SK-N-SH treated with all-trans-retinoic acid at 6 μM for 48 hours (cell line): Measurements from ENCODE around the gene RS1.
A peak's percentile ranks its signal among the peaks of the same experiment; 100 is the strongest.

ENCODE experiments used
- ATAC-seq: fragments of 200-7000 bp; cut with Tn5 transposase; 3 replicates; pipeline ENCODE4 v1.9.1; 2020; ENCODE audit warnings: mild to moderate bottlenecking, moderate library complexity
- ARNTL ChIP-seq: fragments of 450-650 bp; formaldehyde crosslinking; IDR thresholded peaks from 2 replicates; pipeline ENCODE4 v1.5.0; 2020; ENCODE audit warnings: low read depth, mild to moderate bottlenecking, moderate library complexity, borderline replicate concordance
- BACH2 ChIP-seq: fragments of 250-450 bp; sonication (Bioruptor Pico); IDR thresholded peaks from 2 replicates; pipeline ENCODE4 v1.9.0; 2021; ENCODE audit warnings: mild to moderate bottlenecking, borderline replicate concordance
- CSDC2 ChIP-seq: fragments of 250-450 bp; sonication (Bioruptor Pico); IDR thresholded peaks from 2 replicates; pipeline ENCODE4 v1.5.0; 2020; ENCODE audit warnings: mild to moderate bottlenecking, moderate library complexity
- ESRRG ChIP-seq: fragments of 250-450 bp; sonication (Bioruptor Pico); IDR thresholded peaks from 2 replicates; pipeline ENCODE4 v1.6.1; 2021; ENCODE audit warnings: mild to moderate bottlenecking
- GLIS3 ChIP-seq: fragments of 250-450 bp; sonication (Bioruptor Pico); IDR thresholded peaks from 2 replicates; pipeline ENCODE4 v1.5.0; 2020; ENCODE audit warnings: mild to moderate bottlenecking, moderate library complexity
- ISL1 ChIP-seq: fragments of 250-450 bp; sonication (Bioruptor Pico); IDR thresholded peaks from 2 replicates; pipeline ENCODE4 v2.1.2; 2022; ENCODE audit warnings: mild to moderate bottlenecking, moderate library complexity
- OSR1 ChIP-seq: fragments of 250-450 bp; sonication (Bioruptor Pico); IDR thresholded peaks from 2 replicates; pipeline ENCODE4 v1.8.0; 2022; ENCODE audit warnings: moderate library complexity, mild to moderate bottlenecking, inconsistent platforms
- PPARA ChIP-seq: fragments of 250-450 bp; sonication (Bioruptor Pico); IDR thresholded peaks from 2 replicates; pipeline ENCODE4 v1.5.0; 2020; ENCODE audit warnings: mild to moderate bottlenecking, borderline replicate concordance
- RARB ChIP-seq: fragments of 250-450 bp; sonication (Bioruptor Pico); IDR thresholded peaks from 2 replicates; pipeline ENCODE4 v1.8.0; 2021; ENCODE audit warnings: mild to moderate bottlenecking, moderate library complexity
- SNAI2 ChIP-seq: fragments of 250-450 bp; sonication (Bioruptor Pico); IDR thresholded peaks from 2 replicates; pipeline ENCODE4 v1.5.0; 2020; ENCODE audit warnings: mild to moderate bottlenecking, moderate library complexity
- TCF4 ChIP-seq: fragments of 250-450 bp; sonication (Bioruptor Pico); IDR thresholded peaks from 2 replicates; pipeline ENCODE4 v1.8.0; 2021; ENCODE audit warnings: mild to moderate bottlenecking, moderate library complexity, borderline replicate concordance
- TOX ChIP-seq: fragments of 250-450 bp; sonication (Bioruptor Pico); IDR thresholded peaks from 2 replicates; pipeline ENCODE4 v1.8.0; 2021; ENCODE audit warnings: mild to moderate bottlenecking, moderate library complexity, borderline replicate concordance
- ZC3H10 ChIP-seq: fragments of 250-450 bp; sonication (Bioruptor Pico); IDR thresholded peaks from 2 replicates; pipeline ENCODE4 v1.5.1; 2021; ENCODE audit warnings: mild to moderate bottlenecking, moderate library complexity
- ZFP3 ChIP-seq: fragments of 250-450 bp; sonication (Bioruptor Pico); IDR thresholded peaks from 2 replicates; pipeline ENCODE4 v1.5.0; 2020; ENCODE audit warnings: mild to moderate bottlenecking, moderate library complexity
- ZFP30 ChIP-seq: fragments of 450-650 bp; formaldehyde crosslinking; IDR thresholded peaks from 2 replicates; pipeline ENCODE4 v1.5.0; 2022; ENCODE audit warnings: mild to moderate bottlenecking, moderate library complexity
- ZNF565 ChIP-seq: fragments of 450-650 bp; formaldehyde crosslinking; conservative IDR thresholded peaks from 2 replicates; pipeline ENCODE4 v1.5.0; 2020; ENCODE audit warnings: low read depth, mild to moderate bottlenecking, moderate library complexity
- ZNF70 ChIP-seq: fragments of 450-650 bp; formaldehyde crosslinking; IDR thresholded peaks from 2 replicates; pipeline ENCODE4 v1.5.0; 2020; ENCODE audit warnings: mild to moderate bottlenecking, moderate library complexity
- ZNF8 ChIP-seq: fragments of 450-650 bp; formaldehyde crosslinking; IDR thresholded peaks from 2 replicates; pipeline ENCODE4 v1.5.0; 2020; ENCODE audit warnings: mild to moderate bottlenecking, moderate library complexity
- TF ChIP-seq, protein P1 (sequence below): fragments of 250-450 bp; sonication (Bioruptor Pico); IDR thresholded peaks from 2 replicates; pipeline ENCODE4 v1.8.0; 2020; ENCODE audit warnings: mild to moderate bottlenecking, moderate library complexity, borderline replicate concordance
- TF ChIP-seq, protein P2 (sequence below): fragments of 250-450 bp; sonication (Bioruptor Pico); IDR thresholded peaks from 2 replicates; pipeline ENCODE4 v1.5.0; 2020; ENCODE audit warnings: mild to moderate bottlenecking, moderate library complexity
- TF ChIP-seq, protein P3 (sequence below): fragments of 250-450 bp; sonication (Bioruptor Pico); IDR thresholded peaks from 2 replicates; pipeline ENCODE4 v1.8.0; 2021; ENCODE audit warnings: low read depth, mild to moderate bottlenecking, moderate library complexity, borderline replicate concordance

The RS1 gene

DNA sequence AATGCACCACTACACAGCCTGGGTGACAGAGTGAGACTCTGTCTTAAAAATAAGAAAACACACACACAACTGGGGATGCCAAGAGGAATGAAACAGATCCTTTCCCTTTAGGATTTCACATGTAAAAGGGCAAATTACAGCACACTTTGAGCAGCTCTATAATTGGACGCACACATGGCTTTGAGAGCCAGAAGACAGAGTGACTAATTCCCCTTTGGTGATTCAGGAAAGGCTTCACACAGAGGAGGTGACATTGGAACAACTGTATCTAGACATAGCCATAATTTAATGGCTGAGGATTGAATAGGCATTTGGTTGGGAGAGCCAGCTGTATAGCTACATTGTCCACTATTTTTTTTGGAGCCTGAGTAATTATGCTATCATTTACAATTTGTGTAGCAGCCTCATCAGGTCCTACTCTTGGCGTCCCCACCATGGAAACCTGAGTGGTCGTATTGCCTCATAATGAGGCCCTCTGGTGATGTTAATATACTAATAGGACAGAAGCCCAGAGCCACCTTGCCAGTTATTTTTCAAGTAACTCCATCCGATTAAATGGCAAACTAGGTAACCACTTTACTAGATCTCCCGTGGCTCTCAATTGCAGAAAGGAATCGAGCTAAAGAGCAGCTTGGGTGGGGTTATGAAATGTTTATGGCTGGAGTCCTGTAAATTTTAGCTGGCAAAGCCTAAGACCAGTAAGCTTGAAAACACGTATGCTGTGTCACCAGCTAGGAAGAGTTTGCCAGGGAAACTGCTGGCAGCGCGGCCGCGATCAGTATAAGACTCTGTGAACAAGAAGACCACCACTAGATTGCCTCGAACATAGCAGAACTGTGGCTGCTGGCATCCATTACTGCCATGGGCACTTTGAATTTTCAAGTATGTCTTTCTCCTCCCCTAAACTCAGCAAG lies 27.1 kb upstream of the RS1 start:
- TF ChIP-seq PPARA (CRISPR knock-in tag), result no peak
- ATAC-seq, result no peak

DNA sequence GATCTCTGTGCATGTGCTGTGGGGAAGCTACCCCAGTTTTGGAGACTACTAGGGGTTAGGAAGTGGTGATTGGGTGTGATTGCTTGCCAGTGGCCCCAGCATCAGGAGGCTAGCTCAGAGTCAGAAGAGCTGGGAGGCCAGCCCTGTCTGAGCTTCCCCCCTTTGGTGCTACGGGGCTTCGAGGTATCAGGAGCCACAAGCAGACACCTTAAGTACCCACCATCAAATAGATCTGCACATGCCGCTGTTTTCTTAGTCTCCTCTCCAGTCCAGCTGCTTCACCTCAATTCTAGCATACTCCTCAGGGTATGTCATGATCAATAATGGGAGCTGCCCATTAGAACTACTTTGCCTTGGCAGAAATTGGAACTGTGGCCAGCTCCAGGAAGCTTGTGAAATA lies 24.7 kb upstream of the RS1 start:
- no peak for TF ChIP-seq ZNF8 (CRISPR knock-in tag)
- ATAC-seq, result no peak

DNA sequence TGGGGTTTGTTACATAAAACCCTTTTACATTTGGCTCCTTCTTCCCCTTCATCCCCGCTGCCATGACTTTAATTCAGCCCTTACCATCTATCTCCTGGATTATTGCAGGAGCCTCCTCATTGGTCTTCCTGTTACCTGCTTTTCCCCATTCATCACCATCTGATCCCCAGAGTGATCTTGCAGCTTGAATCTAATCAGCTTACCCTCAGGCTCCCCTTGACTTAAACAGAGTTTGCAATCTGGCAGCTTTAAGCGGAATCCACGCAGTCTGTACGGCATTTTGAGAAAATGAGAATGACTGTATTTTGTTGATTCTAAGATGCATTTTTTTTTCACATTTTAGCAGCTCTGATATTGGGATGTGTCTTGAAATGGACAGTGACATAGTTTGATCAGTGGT lies 20.6 kb upstream of the RS1 start:
- no peak for ATAC-seq
- no peak for TF ChIP-seq ESRRG (CRISPR knock-in tag)
- TF ChIP-seq, protein P1, sequence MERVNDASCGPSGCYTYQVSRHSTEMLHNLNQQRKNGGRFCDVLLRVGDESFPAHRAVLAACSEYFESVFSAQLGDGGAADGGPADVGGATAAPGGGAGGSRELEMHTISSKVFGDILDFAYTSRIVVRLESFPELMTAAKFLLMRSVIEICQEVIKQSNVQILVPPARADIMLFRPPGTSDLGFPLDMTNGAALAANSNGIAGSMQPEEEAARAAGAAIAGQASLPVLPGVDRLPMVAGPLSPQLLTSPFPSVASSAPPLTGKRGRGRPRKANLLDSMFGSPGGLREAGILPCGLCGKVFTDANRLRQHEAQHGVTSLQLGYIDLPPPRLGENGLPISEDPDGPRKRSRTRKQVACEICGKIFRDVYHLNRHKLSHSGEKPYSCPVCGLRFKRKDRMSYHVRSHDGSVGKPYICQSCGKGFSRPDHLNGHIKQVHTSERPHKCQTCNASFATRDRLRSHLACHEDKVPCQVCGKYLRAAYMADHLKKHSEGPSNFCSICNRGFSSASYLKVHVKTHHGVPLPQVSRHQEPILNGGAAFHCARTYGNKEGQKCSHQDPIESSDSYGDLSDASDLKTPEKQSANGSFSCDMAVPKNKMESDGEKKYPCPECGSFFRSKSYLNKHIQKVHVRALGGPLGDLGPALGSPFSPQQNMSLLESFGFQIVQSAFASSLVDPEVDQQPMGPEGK (CRISPR knock-in tag), result no peak
- no peak for TF ChIP-seq OSR1 (CRISPR knock-in tag)
- no peak for TF ChIP-seq ZFP3 (CRISPR knock-in tag)
- TF ChIP-seq, protein P2, sequence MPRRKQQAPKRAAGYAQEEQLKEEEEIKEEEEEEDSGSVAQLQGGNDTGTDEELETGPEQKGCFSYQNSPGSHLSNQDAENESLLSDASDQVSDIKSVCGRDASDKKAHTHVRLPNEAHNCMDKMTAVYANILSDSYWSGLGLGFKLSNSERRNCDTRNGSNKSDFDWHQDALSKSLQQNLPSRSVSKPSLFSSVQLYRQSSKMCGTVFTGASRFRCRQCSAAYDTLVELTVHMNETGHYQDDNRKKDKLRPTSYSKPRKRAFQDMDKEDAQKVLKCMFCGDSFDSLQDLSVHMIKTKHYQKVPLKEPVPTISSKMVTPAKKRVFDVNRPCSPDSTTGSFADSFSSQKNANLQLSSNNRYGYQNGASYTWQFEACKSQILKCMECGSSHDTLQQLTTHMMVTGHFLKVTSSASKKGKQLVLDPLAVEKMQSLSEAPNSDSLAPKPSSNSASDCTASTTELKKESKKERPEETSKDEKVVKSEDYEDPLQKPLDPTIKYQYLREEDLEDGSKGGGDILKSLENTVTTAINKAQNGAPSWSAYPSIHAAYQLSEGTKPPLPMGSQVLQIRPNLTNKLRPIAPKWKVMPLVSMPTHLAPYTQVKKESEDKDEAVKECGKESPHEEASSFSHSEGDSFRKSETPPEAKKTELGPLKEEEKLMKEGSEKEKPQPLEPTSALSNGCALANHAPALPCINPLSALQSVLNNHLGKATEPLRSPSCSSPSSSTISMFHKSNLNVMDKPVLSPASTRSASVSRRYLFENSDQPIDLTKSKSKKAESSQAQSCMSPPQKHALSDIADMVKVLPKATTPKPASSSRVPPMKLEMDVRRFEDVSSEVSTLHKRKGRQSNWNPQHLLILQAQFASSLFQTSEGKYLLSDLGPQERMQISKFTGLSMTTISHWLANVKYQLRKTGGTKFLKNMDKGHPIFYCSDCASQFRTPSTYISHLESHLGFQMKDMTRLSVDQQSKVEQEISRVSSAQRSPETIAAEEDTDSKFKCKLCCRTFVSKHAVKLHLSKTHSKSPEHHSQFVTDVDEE (CRISPR knock-in tag), result no peak
- no peak for TF ChIP-seq ZNF565

DNA sequence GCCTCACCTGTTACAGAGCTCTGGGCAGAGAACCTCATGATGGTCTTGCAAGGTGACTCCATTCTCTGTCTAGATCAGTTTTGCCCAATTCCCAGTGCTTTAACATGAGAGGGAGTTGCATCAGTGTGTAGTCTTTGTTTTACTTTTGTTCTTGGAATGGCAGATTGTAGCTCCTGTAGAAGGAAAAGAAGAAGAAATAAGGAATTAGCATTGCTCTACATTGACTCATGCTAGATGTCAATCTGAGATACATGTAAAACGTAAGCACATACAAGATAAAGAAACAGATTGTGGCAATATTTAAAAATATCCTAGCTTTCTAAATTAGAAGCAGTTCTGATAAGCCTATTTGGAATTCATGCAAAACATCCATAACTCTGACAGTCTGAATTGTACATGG lies 19.5 kb upstream of the RS1 start:
- peak; percentile 25; the same call in 2 of the 3 replicates for ATAC-seq
- TF ChIP-seq SNAI2, result no peak
- no peak for TF ChIP-seq PPARA (CRISPR knock-in tag)
- no peak for TF ChIP-seq ISL1 (CRISPR knock-in tag)
- no peak for TF ChIP-seq ZFP30 (CRISPR knock-in tag)
- TF ChIP-seq ARNTL (CRISPR knock-in tag), result no peak
- TF ChIP-seq GLIS3 (CRISPR knock-in tag), result no peak
- TF ChIP-seq ZNF565, result no peak
- TF ChIP-seq CSDC2, result no peak
- no peak for TF ChIP-seq ZFP3 (CRISPR knock-in tag)
- no peak for TF ChIP-seq RARB (CRISPR knock-in tag)
- no peak for TF ChIP-seq BACH2 (CRISPR knock-in tag)
- no peak for TF ChIP-seq ZNF70 (CRISPR knock-in tag)
- TF ChIP-seq OSR1 (CRISPR knock-in tag), result no peak
- no peak for TF ChIP-seq TCF4 (CRISPR knock-in tag)
- TF ChIP-seq, protein P3, sequence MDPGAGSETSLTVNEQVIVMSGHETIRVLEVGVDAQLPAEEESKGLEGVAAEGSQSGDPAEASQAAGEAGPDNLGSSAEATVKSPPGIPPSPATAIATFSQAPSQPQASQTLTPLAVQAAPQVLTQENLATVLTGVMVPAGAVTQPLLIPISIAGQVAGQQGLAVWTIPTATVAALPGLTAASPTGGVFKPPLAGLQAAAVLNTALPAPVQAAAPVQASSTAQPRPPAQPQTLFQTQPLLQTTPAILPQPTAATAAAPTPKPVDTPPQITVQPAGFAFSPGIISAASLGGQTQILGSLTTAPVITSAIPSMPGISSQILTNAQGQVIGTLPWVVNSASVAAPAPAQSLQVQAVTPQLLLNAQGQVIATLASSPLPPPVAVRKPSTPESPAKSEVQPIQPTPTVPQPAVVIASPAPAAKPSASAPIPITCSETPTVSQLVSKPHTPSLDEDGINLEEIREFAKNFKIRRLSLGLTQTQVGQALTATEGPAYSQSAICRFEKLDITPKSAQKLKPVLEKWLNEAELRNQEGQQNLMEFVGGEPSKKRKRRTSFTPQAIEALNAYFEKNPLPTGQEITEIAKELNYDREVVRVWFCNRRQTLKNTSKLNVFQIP (CRISPR knock-in tag), result no peak
- no peak for TF ChIP-seq ZC3H10 (CRISPR knock-in tag)

DNA sequence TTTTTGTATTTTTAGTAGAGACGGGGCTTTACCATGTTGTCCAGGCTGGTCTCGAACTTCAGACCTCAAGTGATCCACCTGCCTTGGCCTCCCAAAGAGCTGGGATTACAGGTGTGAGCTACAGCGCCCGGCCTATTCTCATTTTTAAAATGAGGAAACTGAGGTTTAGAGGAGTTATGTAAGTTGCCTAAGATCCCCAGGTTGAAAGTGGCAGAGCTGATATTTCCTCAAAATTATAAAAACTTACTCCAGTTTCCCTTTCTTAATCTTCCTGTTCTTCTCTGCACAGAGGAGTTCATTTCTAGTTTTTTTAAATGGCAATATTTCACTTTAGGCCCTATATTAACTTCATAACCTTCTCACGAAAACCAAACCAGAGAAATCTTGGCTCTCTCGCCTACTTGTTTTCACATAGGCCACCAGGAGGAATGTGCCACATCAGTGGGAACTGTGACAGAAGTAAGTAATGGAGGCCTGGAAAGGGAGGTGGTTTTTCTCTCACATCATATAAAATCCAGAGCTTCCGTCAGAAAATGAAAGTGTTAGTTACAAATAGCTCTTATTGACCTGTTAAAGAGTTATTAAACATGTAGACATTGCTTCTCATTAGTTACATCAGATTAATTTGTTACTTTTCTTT lies 16.1 kb upstream of the RS1 start:
- TF ChIP-seq TOX (CRISPR knock-in tag), result no peak
- no peak for TF ChIP-seq CSDC2
- TF ChIP-seq ISL1 (CRISPR knock-in tag), result no peak
- no peak for TF ChIP-seq ZC3H10 (CRISPR knock-in tag)
- TF ChIP-seq ZNF565, result no peak
- no peak for TF ChIP-seq TCF4 (CRISPR knock-in tag)
- TF ChIP-seq ZNF70 (CRISPR knock-in tag), result no peak
- no peak for TF ChIP-seq BACH2 (CRISPR knock-in tag)
- no peak for ATAC-seq
